Lower lobe of right lung (tissue), 2 donors: ENCODE data around the gene KHNYN. TPM values are rescaled to one million over a fixed set of nuclear protein-coding genes. Genes with fewer than 3 reads are reported as not detected.

ENCODE experiments used
- ATAC-seq, 2 donors: fragments of 200-7000 bp; cut with Tn5 transposase; one replicate each; pipeline ENCODE4 v1.9.1; 2020 to 2022; ENCODE audit warnings: mild to moderate bottlenecking in 2 of 2, moderate library complexity in 2 of 2
- DNase-seq: peaks from one replicate; pipeline ENCODE4 v3.0.0-alpha.2; 2020
- H3K27ac ChIP-seq: fragments of 200-600 bp; one replicate; pipeline ENCODE4 v1.8.0; 2022
- H3K27me3 ChIP-seq: fragments of 200-600 bp; one replicate; pipeline ENCODE4 v1.8.0; 2022; ENCODE audit warnings: low read depth
- H3K36me3 ChIP-seq: fragments of 200-600 bp; one replicate; pipeline ENCODE4 v1.8.0; 2022; ENCODE audit warnings: mild to moderate bottlenecking
- H3K4me1 ChIP-seq: fragments of 200-600 bp; one replicate; pipeline ENCODE4 v1.8.0; 2022
- H3K4me3 ChIP-seq: fragments of 200-600 bp; one replicate; pipeline ENCODE4 v1.8.0; 2022; ENCODE audit warnings: mild to moderate bottlenecking
- H3K9me3 ChIP-seq: fragments of 200-600 bp; one replicate; pipeline ENCODE4 v1.8.0; 2022
- CTCF ChIP-seq: fragments of 200-600 bp; IDR thresholded peaks from one replicate; pipeline ENCODE4 v1.8.0; 2022; ENCODE audit warnings: antibody characterized with exemption, mild to moderate bottlenecking
- intact Hi-C: fragments of 100-400 bp; cut with DNase I; formaldehyde crosslinking; loops from one replicate; pipeline ENCODE4 v1.11.0; 2022
- total RNA-seq: library from RNA; stranded (reverse); fragmentation: NEBNext Ultra II Directional; extraction: Animal tissue kit (Norgen Biotek cat#: 25700); gene quantifications from one replicate; pipeline ENCODE4 v1.2.1, GENCODE V29; 2021
- donor health status: DM: no; HTN: yes; CAD: no; lungs with severe emphysema.

Gene KHNYN
- total RNA-seq, 1 donor from 2014 or later, result 61.4 TPM

GRCh38 chr14:24403294-24403998 lies 26.3 kb upstream of the KHNYN start:
- ATAC-seq (peak in 1 of 2 donors; percentile 6), DNase-seq (no peak)
- Histone ChIP-seq H3K27me3 (no peaks in the 10 kb centered on the region), H3K36me3 (peaks cover 9% of the 10 kb centered on the region), H3K4me3 (no peak overlapping the region), H3K9me3 (no peaks in the 10 kb centered on the region), H3K27ac (no peak overlapping the region), H3K4me1 (peaks cover 44% of the 10 kb centered on the region)
- TF ChIP-seq CTCF, result no peak
- intact Hi-C loops, result no loop called here

GRCh38 chr14:24404814-24405213 lies 24.9 kb upstream of the KHNYN start:
- peaks cover 35% of the 10 kb centered on the region for H3K4me1 ChIP-seq
- ATAC-seq, result no peak

GRCh38 chr14:24406416-24406815 lies 23.3 kb upstream of the KHNYN start:
- intact Hi-C loops, result no loop called here
- H3K36me3 ChIP-seq, result peaks cover 31% of the 10 kb centered on the region
- no peak overlapping the region for H3K27ac ChIP-seq
- TF ChIP-seq CTCF, result no peak
- no peaks in the 10 kb centered on the region for H3K27me3 ChIP-seq
- ATAC-seq (no peak), DNase-seq (no peak)
- H3K4me1 ChIP-seq, result peaks cover 21% of the 10 kb centered on the region
- no peaks in the 10 kb centered on the region for H3K9me3 ChIP-seq
- H3K4me3 ChIP-seq, result no peak overlapping the region

More at GRCh38 chr14:24404814-24405213, 24.9 kb upstream of the KHNYN start:
- Histone ChIP-seq H3K4me3 (no peak overlapping the region), H3K36me3 (peaks cover 22% of the 10 kb centered on the region), H3K9me3 (no peaks in the 10 kb centered on the region), H3K27ac (no peak overlapping the region), H3K27me3 (no peaks in the 10 kb centered on the region)
- intact Hi-C loops, result no loop called here
- no peak for DNase-seq
- TF ChIP-seq CTCF, result no peak

GRCh38 chr14:24407608-24408325 lies 22.0 kb upstream of the KHNYN start:
- Histone ChIP-seq H3K9me3 (no peaks in the 10 kb centered on the region), H3K4me3 (no peak overlapping the region), H3K36me3 (peaks cover 38% of the 10 kb centered on the region), H3K27ac (no peak overlapping the region), H3K4me1 (peaks cover 9% of the 10 kb centered on the region), H3K27me3 (no peaks in the 10 kb centered on the region)
- intact Hi-C loops, result no loop called here
- ATAC-seq (no peak), DNase-seq (no peak)
- no peak for TF ChIP-seq CTCF

- ATAC-seq (no peak), DNase-seq (no peak)
- Histone ChIP-seq H3K4me3 (no peak overlapping the region), H3K27ac (no peak overlapping the region), H3K4me1 (peaks cover 5% of the 10 kb centered on the region), H3K36me3 (peaks cover 48% of the 10 kb centered on the region), H3K27me3 (no peaks in the 10 kb centered on the region), H3K9me3 (no peaks in the 10 kb centered on the region)
- TF ChIP-seq CTCF, result no peak
- intact Hi-C loops, result no loop called here
These were observed 21.0 kb upstream of the KHNYN start for GRCh38 chr14:24408764-24409163.
